Measurements from ENCODE around the gene PGAP3.

Gene PGAP3

GRCh38 chr17:39684369-39685192 is 3.3 kb downstream of the PGAP3 start:
- Histone ChIP-seq H3K9me2 (replicated peaks; ENCODE audit: low read depth, low read length) (no peaks in the 10 kb centered on the region), H3K9me3 (ENCODE audit: insufficient read depth, low read depth, low read length) (no peaks in the 10 kb centered on the region), H3K4me3 (ENCODE audit: low read length, poor library complexity, severe bottlenecking) (no peak overlapping the region), H3K4me1 (ENCODE audit: insufficient read depth, low read length, poor library complexity, severe bottlenecking) (peaks cover 35% of the 10 kb centered on the region), H3K27me3 (ENCODE audit: insufficient read depth, low read length, poor library complexity, severe bottlenecking) (no peaks in the 10 kb centered on the region), H3F3A (ENCODE audit: low read depth) (peaks cover 5% of the 10 kb centered on the region; the same call in 1 of the 2 replicates), H3K36me3 (ENCODE audit: insufficient read depth, low read length) (no peaks in the 10 kb centered on the region), H2AFZ (ENCODE audit: low read length) (no peak overlapping the region), H4K20me1 (ENCODE audit: insufficient read depth, low read length, poor library complexity, severe bottlenecking) (no peaks in the 10 kb centered on the region), H3K9ac (ENCODE audit: low read depth, low read length, poor library complexity, severe bottlenecking) (no peak overlapping the region), H3K79me2 (ENCODE audit: insufficient read depth, low read length) (no peaks in the 10 kb centered on the region), H3K4me2 (ENCODE audit: low read depth, low read length, poor library complexity, severe bottlenecking) (no peak overlapping the region)
- TF ChIP-seq CTCF (conservative IDR thresholded peaks at IDR 0.05; ENCODE audit: low read length) = no peak
- no peak for TF ChIP-seq EZH2phosphoT487 (IDR thresholded peaks at IDR 0.05; ENCODE audit: borderline replicate concordance)

- Histone ChIP-seq H3K4me1 (ENCODE audit: insufficient read depth, low read length, poor library complexity, severe bottlenecking) (peaks cover 35% of the 10 kb centered on the region), H3K27me3 (ENCODE audit: insufficient read depth, low read length, poor library complexity, severe bottlenecking) (no peaks in the 10 kb centered on the region), H4K20me1 (ENCODE audit: insufficient read depth, low read length, poor library complexity, severe bottlenecking) (no peaks in the 10 kb centered on the region), H3K4me3 (ENCODE audit: low read length, poor library complexity, severe bottlenecking) (no peak overlapping the region), H3K9ac (ENCODE audit: low read depth, low read length, poor library complexity, severe bottlenecking) (no peak overlapping the region), H3F3A (ENCODE audit: low read depth) (peaks cover 4% of the 10 kb centered on the region; the same call in 1 of the 2 replicates), H3K9me3 (ENCODE audit: insufficient read depth, low read depth, low read length) (no peaks in the 10 kb centered on the region), H3K9me2 (replicated peaks; ENCODE audit: low read depth, low read length) (no peaks in the 10 kb centered on the region), H3K4me2 (ENCODE audit: low read depth, low read length, poor library complexity, severe bottlenecking) (no peak overlapping the region), H3K36me3 (ENCODE audit: insufficient read depth, low read length) (no peaks in the 10 kb centered on the region), H3K79me2 (ENCODE audit: insufficient read depth, low read length) (no peaks in the 10 kb centered on the region), H2AFZ (ENCODE audit: low read length) (no peak overlapping the region)
- TF ChIP-seq CTCF (conservative IDR thresholded peaks at IDR 0.05; ENCODE audit: low read length) = no peak
- TF ChIP-seq EZH2phosphoT487 (IDR thresholded peaks at IDR 0.05; ENCODE audit: borderline replicate concordance) = no peak
Observed at GRCh38 chr17:39683295-39683939, 4.4 kb downstream of the PGAP3 start.

GRCh38 chr17:39679521-39680192 is 8.2 kb downstream of the PGAP3 start:
- peak overlapping the region; percentile 64 for H3K4me2 ChIP-seq (ENCODE audit: low read depth, low read length, poor library complexity, severe bottlenecking)
- peaks cover 22% of the 10 kb centered on the region for H3K4me1 ChIP-seq (ENCODE audit: insufficient read depth, low read length, poor library complexity, severe bottlenecking)
- H3K36me3 ChIP-seq (ENCODE audit: insufficient read depth, low read length) = no peaks in the 10 kb centered on the region
- peak overlapping the region; percentile 72 for H3K9ac ChIP-seq (ENCODE audit: low read depth, low read length, poor library complexity, severe bottlenecking)
- H3F3A ChIP-seq (ENCODE audit: low read depth) = no peaks in the 10 kb centered on the region
- H3K27me3 ChIP-seq (ENCODE audit: insufficient read depth, low read length, poor library complexity, severe bottlenecking) = no peaks in the 10 kb centered on the region
- no peaks in the 10 kb centered on the region for H3K79me2 ChIP-seq (ENCODE audit: insufficient read depth, low read length)
- H4K20me1 ChIP-seq (ENCODE audit: insufficient read depth, low read length, poor library complexity, severe bottlenecking) = no peaks in the 10 kb centered on the region
- H3K9me3 ChIP-seq (ENCODE audit: insufficient read depth, low read depth, low read length) = no peaks in the 10 kb centered on the region
- H3K9me2 ChIP-seq (replicated peaks; ENCODE audit: low read depth, low read length) = no peaks in the 10 kb centered on the region
- peak overlapping the region; percentile 48 for H3K4me3 ChIP-seq (ENCODE audit: low read length, poor library complexity, severe bottlenecking)
- H2AFZ ChIP-seq (ENCODE audit: low read length) = peak overlapping the region; percentile 73
- TF ChIP-seq EZH2phosphoT487 (IDR thresholded peaks at IDR 0.05; ENCODE audit: borderline replicate concordance) = no peak
- no peak for TF ChIP-seq CTCF (conservative IDR thresholded peaks at IDR 0.05; ENCODE audit: low read length)

Data from Loucy (cell line).